Osteoblast (primary cell): Measurements from ENCODE around the gene RTL9. TPM values are rescaled to one million over a fixed set of nuclear protein-coding genes. Genes with fewer than 3 reads are reported as not detected.

Experiments used
- DNase-seq: peaks from one replicate; pipeline ENCODE4 v3.0.0; 2011; ENCODE audit warnings: low spot score, mixed read lengths; ENCODE audit not compliant: insufficient read length; ENCODE audit errors: missing footprints
- H2AFZ ChIP-seq: 2 replicates; pipeline ENCODE4 v1.6.0; 2011; ENCODE audit warnings: mild to moderate bottlenecking, low read length
- H3K27ac ChIP-seq: 2 replicates; pipeline ENCODE4 v1.5.1; 2011; ENCODE audit warnings: mild to moderate bottlenecking, low read depth, low read length, moderate library complexity
- H3K27me3 ChIP-seq: 2 replicates; pipeline ENCODE4 v1.6.0; 2012; ENCODE audit warnings: mild to moderate bottlenecking, control low read depth, inconsistent platforms, low read length, moderate library complexity; ENCODE audit not compliant: insufficient read depth
- H3K36me3 ChIP-seq: 2 replicates; pipeline ENCODE4 v1.5.1; 2011; ENCODE audit warnings: mild to moderate bottlenecking, low read length, control low read depth, moderate library complexity; ENCODE audit not compliant: insufficient read depth
- H3K4me1 ChIP-seq: 2 replicates; pipeline ENCODE4 v1.5.1; 2011; ENCODE audit warnings: mild to moderate bottlenecking, low read length, control low read depth, moderate library complexity; ENCODE audit not compliant: insufficient read depth
- H3K4me2 ChIP-seq: 2 replicates; pipeline ENCODE4 v1.6.0; 2011; ENCODE audit warnings: mild to moderate bottlenecking, low read length; ENCODE audit not compliant: insufficient read depth
- H3K4me3 ChIP-seq: fragments of 200-600 bp; sonication (generic); 3 replicates; pipeline ENCODE4 v1.5.1; 2012; ENCODE audit warnings: mild to moderate bottlenecking, low read length, inconsistent platforms; ENCODE audit not compliant: insufficient read depth
- H3K79me2 ChIP-seq: 2 replicates; pipeline ENCODE4 v1.6.0; 2012; ENCODE audit warnings: mild to moderate bottlenecking, low read length, control low read depth, inconsistent platforms; ENCODE audit not compliant: insufficient read depth
- H3K9me3 ChIP-seq: 2 replicates; pipeline ENCODE4 v1.5.1; 2011; ENCODE audit warnings: low read depth, low read length, control low read depth
- H4K20me1 ChIP-seq: 2 replicates; pipeline ENCODE4 v1.6.0; 2012; ENCODE audit warnings: mild to moderate bottlenecking, low read length, control low read depth; ENCODE audit not compliant: insufficient read depth
- CTCF ChIP-seq: IDR thresholded peaks from 2 replicates; pipeline ENCODE4 v1.5.1; 2011; ENCODE audit warnings: mild to moderate bottlenecking, low read depth, low read length, moderate library complexity; ENCODE audit errors: extremely low read depth
- total RNA-seq: library from RNA; depleted of rRNA; stranded (reverse); fragments of >200 nt; gene quantifications from 2 replicates; pipeline ENCODE4 v1.2.3, GENCODE V29; 2012

RTL9 gene
- total RNA-seq, 1 donor, result 0.72 TPM

GRCh38 chrX:110399966-110400365 is 41.3 kb downstream of the RTL9 start:
- DNase-seq, result no peak
- Histone ChIP-seq H3K4me3 (no peak overlapping the region), H3K27me3 (peaks cover 4% of the 10 kb centered on the region), H3K4me2 (no peak overlapping the region), H4K20me1 (no peaks in the 10 kb centered on the region), H3K27ac (no peak overlapping the region), H3K4me1 (peaks cover 27% of the 10 kb centered on the region), H3K9me3 (no peaks in the 10 kb centered on the region), H3K36me3 (no peaks in the 10 kb centered on the region), H3K79me2 (no peaks in the 10 kb centered on the region), H2AFZ (no peak overlapping the region)
- no peak for TF ChIP-seq CTCF

DNA sequence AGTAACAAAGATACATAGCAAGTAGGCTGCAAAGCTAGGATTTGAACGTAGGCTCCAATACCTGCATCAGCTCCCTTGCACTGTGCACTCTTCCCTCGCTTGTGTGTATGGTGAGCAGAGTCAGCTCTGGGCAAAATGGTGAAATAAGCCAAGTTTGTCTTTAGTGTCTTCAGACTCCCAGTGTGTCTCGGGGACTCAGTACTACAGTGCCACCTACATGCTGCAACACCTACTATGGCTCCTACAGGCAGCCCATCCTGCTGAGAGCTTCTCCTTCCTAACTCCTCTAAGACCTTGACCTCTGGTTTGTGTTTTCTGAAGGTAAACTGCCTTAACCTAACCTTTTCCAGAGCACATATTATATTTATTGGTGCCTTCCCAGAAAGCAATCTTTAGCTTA is 42.5 kb downstream of the RTL9 start:
- Histone ChIP-seq H3K4me1 (peaks cover 15% of the 10 kb centered on the region), H3K27ac (no peak overlapping the region), H3K4me3 (no peak overlapping the region), H3K79me2 (no peaks in the 10 kb centered on the region), H2AFZ (no peak overlapping the region), H3K27me3 (peaks cover 4% of the 10 kb centered on the region), H3K4me2 (no peak overlapping the region), H3K36me3 (no peaks in the 10 kb centered on the region), H3K9me3 (no peaks in the 10 kb centered on the region), H4K20me1 (no peaks in the 10 kb centered on the region)
- no peak for TF ChIP-seq CTCF
- no peak for DNase-seq

- TF ChIP-seq CTCF, result no peak
- no peaks in the 10 kb centered on the region for H4K20me1 ChIP-seq
- peaks cover 6% of the 10 kb centered on the region for H3K4me1 ChIP-seq
- peak overlapping the region; percentile 63 for H3K27ac ChIP-seq
- peaks cover 4% of the 10 kb centered on the region for H3K27me3 ChIP-seq
- no peaks in the 10 kb centered on the region for H3K79me2 ChIP-seq
- H3K4me3 ChIP-seq, result no peak overlapping the region
- H3K4me2 ChIP-seq, result no peak overlapping the region
- peak overlapping the region; percentile 67 for H2AFZ ChIP-seq
- DNase-seq, result no peak
- no peaks in the 10 kb centered on the region for H3K9me3 ChIP-seq
- H3K36me3 ChIP-seq, result no peaks in the 10 kb centered on the region
These were observed 43.6 kb downstream of the RTL9 start for GRCh38 chrX:110402091-110402849.

GRCh38 chrX:110402850-110403221 is 44.2 kb downstream of the RTL9 start:
- no peak for TF ChIP-seq CTCF
- Histone ChIP-seq H3K27me3 (peaks cover 4% of the 10 kb centered on the region), H3K36me3 (no peaks in the 10 kb centered on the region), H3K79me2 (no peaks in the 10 kb centered on the region), H3K27ac (peak overlapping the region; percentile 63), H3K4me3 (no peak overlapping the region), H3K4me2 (no peak overlapping the region), H2AFZ (no peak overlapping the region), H3K9me3 (no peaks in the 10 kb centered on the region), H4K20me1 (no peaks in the 10 kb centered on the region), H3K4me1 (peaks cover 6% of the 10 kb centered on the region)
- DNase-seq, result no peak
